HG02678 (cell line): ENCODE results near the gene GALE.
"Not testable (repeated sequence)": the region's sequence is repeated elsewhere in the genome, so short reads cannot be mapped to it uniquely, and the experiment has no call there.

ENCODE experiments used
- ATAC-seq: cut with Tn5 transposase; IDR thresholded peaks from one replicate; pipeline ENCODE4 v1.9.1; 2021; ENCODE audit warnings: mild to moderate bottlenecking, moderate library complexity; ENCODE audit not compliant: unreplicated experiment

GALE gene

GRCh38 chr1:23793018-23793781, 7.4 kb downstream of the GALE start:
- no peak for ATAC-seq

GRCh38 chr1:23792151-23792945, 8.2 kb downstream of the GALE start:
- ATAC-seq: no peak

- ATAC-seq: no peak
Measured at GRCh38 chr1:23791516-23792047, 9.0 kb downstream of the GALE start.

- ATAC-seq: peak; percentile 84
Measured at GRCh38 chr1:23790696-23791515, 9.6 kb downstream of the GALE start, which contains the start of gene LYPLA2. Gene LYPLA2 (plus strand): TSS chr1:23791145. CDS start chr1:23792683, 1,538 bp downstream.

GRCh38 chr1:23788695-23789094, 11.9 kb downstream of the GALE start:
- ATAC-seq: no peak

- ATAC-seq: no peak
Measured at GRCh38 chr1:23787701-23788100, 12.9 kb downstream of the GALE start.

GRCh38 chr1:23784846-23785245, 15.7 kb downstream of the GALE start:
- ATAC-seq: no peak

- not testable (repeated sequence) for ATAC-seq
Measured at GRCh38 chr1:23783141-23783540, 17.4 kb downstream of the GALE start.

GRCh38 chr1:23779826-23780371, 20.7 kb downstream of the GALE start:
- no peak for ATAC-seq

GRCh38 chr1:23777979-23778814, 22.4 kb downstream of the GALE start, which contains the start of gene PITHD1:
Gene PITHD1 (plus strand): TSS chr1:23778418. CDS start chr1:23778516, 98 bp downstream.
- peak; percentile 76 for ATAC-seq

- no peak for ATAC-seq
Measured at GRCh38 chr1:23776217-23776616, 24.3 kb downstream of the GALE start.

- ATAC-seq: no peak
Measured at GRCh38 chr1:23774174-23774880, 26.2 kb downstream of the GALE start.

- no peak for ATAC-seq
Measured at GRCh38 chr1:23772854-23773242, 27.7 kb downstream of the GALE start.

- ATAC-seq: no peak
Measured at GRCh38 chr1:23772049-23772853, 28.3 kb downstream of the GALE start.

- ATAC-seq: no peak
Measured at GRCh38 chr1:23768733-23769132, 31.8 kb downstream of the GALE start.

- ATAC-seq: no peak
Measured at GRCh38 chr1:23763041-23763577, 37.4 kb downstream of the GALE start.

- no peak for ATAC-seq
Measured at GRCh38 chr1:23759277-23759676, 41.3 kb downstream of the GALE start.

GRCh38 chr1:23757812-23758211, 42.7 kb downstream of the GALE start:
- ATAC-seq: no peak
